ENCODE data around the gene EEFSEC.

DNA sequence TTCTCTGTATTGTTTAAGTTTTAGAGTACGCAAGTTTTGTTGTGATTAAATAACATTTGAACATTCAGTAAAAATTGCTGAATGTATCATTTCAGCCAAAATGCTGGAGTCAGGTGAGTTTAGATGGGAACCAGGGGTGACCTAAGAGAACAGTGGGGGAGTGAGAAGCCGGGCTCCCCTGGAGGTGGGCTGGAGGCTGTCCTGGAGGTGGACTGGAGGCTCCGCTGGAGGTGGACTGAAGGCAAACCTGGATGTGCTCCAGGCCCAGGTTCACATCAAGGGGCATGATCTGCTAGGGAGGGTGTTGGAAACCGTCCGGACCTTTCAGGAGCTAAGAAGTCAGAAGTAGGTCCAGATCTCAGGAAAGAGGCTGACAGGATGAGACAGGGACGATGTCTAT is 289.7 kb downstream of the EEFSEC start:
- TF ChIP-seq EZH2phosphoT487 (IDR thresholded peaks at IDR 0.05; ENCODE audit: borderline replicate concordance, low read length): no peak
- TF ChIP-seq, protein P1, sequence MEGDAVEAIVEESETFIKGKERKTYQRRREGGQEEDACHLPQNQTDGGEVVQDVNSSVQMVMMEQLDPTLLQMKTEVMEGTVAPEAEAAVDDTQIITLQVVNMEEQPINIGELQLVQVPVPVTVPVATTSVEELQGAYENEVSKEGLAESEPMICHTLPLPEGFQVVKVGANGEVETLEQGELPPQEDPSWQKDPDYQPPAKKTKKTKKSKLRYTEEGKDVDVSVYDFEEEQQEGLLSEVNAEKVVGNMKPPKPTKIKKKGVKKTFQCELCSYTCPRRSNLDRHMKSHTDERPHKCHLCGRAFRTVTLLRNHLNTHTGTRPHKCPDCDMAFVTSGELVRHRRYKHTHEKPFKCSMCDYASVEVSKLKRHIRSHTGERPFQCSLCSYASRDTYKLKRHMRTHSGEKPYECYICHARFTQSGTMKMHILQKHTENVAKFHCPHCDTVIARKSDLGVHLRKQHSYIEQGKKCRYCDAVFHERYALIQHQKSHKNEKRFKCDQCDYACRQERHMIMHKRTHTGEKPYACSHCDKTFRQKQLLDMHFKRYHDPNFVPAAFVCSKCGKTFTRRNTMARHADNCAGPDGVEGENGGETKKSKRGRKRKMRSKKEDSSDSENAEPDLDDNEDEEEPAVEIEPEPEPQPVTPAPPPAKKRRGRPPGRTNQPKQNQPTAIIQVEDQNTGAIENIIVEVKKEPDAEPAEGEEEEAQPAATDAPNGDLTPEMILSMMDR (conservative IDR thresholded peaks at IDR 0.05; ENCODE audit: low read depth, low read length): no peak

Measured in PC-3 (cell line).